Measurements from ENCODE around the gene C1orf141.

GRCh38 chr1:67159233-67159632, 24.5 kb upstream of the C1orf141 start:
- TF ChIP-seq POLR2A (IDR thresholded peaks at IDR 0.05), result no peak
- no peak for TF ChIP-seq CTCF (IDR thresholded peaks at IDR 0.05)

All from adrenal gland (tissue), 5 donors.